Large intestine (tissue), 3 donors: ENCODE data around the gene PXT1. TPM values are rescaled to one million over a fixed set of nuclear protein-coding genes. Genes with fewer than 3 reads are reported as not detected.

Experiments
- DNase-seq, 2 donors: peaks; one replicate each; pipeline versions ENCODE4 v3.0.0 to v3.0.0-alpha.2; 2013
- H3K27ac ChIP-seq: one replicate; pipeline ENCODE4 v1.5.1; 2013; ENCODE audit warnings: low read length
- H3K27me3 ChIP-seq: 2 replicates; pipeline ENCODE4 v1.6.1; 2013; ENCODE audit warnings: low read length; ENCODE audit not compliant: control insufficient read depth, insufficient read depth
- H3K36me3 ChIP-seq: 2 replicates; pipeline ENCODE4 v1.6.1; 2013; ENCODE audit warnings: low read length; ENCODE audit not compliant: control insufficient read depth, insufficient read depth
- H3K4me1 ChIP-seq: one replicate; pipeline ENCODE4 v1.6.1; 2013; ENCODE audit warnings: low read length; ENCODE audit not compliant: control insufficient read depth, insufficient read depth
- H3K4me3 ChIP-seq: one replicate; pipeline ENCODE4 v1.5.1; 2013; ENCODE audit warnings: low read length
- H3K9me3 ChIP-seq: one replicate; pipeline ENCODE4 v1.6.1; 2013; ENCODE audit warnings: mild to moderate bottlenecking, low read depth, low read length, moderate library complexity; ENCODE audit not compliant: control insufficient read depth
- WGBS: methylation state at CpG from one replicate; pipeline ENCODE4 v1.1.5; 2013; ENCODE audit warnings: low lambda C conversion rate; ENCODE audit not compliant: insufficient coverage; 5-methylcytosine and 5-hydroxymethylcytosine counted together
- polyA plus RNA-seq: library from polyadenylated mRNA; unstranded; fragments of 120-200 nt; gene quantifications from one replicate; pipeline ENCODE4 v1.2.1, GENCODE V29; 2013

PXT1 gene
- polyA plus RNA-seq, 1 donor: 0.24 TPM

DNA sequence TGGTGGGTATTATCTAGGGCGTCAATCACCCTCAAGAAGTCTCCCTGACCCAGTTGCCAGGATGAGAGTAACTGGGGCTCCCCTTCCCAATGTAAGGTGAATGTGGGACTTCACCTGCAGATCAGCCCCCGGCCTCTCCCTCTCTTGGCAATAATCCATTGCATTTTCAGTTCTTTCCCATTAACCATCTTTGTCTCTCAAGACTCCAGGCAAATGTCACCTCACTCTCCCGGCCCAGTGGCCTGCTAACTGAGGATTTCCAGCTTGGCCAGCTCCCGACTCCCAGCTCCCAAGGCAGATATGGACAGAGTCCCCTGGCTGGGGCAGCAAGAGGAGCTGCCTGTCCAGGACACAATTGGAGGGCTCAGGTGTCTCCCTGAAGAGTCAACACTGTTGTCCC is 62.5 kb downstream of the PXT1 start:
- WGBS: no CpG with 5 or more reads among the region's 4 CpGs
- no peak for DNase-seq

GRCh38 chr6:36378936-36379335 is 63.7 kb downstream of the PXT1 start:
- Histone ChIP-seq H3K4me1 (no peaks in the 10 kb centered on the region), H3K9me3 (no peaks in the 10 kb centered on the region), H3K4me3 (no peak overlapping the region), H3K27ac (no peak overlapping the region), H3K36me3 (no peaks in the 10 kb centered on the region), H3K27me3 (no peaks in the 10 kb centered on the region)
- no peak for DNase-seq
- WGBS: 93% methylated on average over 3 of the region's 10 CpGs

More for the DNA sequence above, 62.5 kb downstream of the PXT1 start:
- Histone ChIP-seq H3K27ac (no peak overlapping the region), H3K9me3 (no peaks in the 10 kb centered on the region), H3K36me3 (no peaks in the 10 kb centered on the region), H3K4me1 (no peaks in the 10 kb centered on the region), H3K4me3 (no peak overlapping the region), H3K27me3 (no peaks in the 10 kb centered on the region)

GRCh38 chr6:36378243-36378920 is 64.3 kb downstream of the PXT1 start:
- Histone ChIP-seq H3K27ac (no peak overlapping the region), H3K9me3 (no peaks in the 10 kb centered on the region), H3K27me3 (no peaks in the 10 kb centered on the region), H3K4me3 (no peak overlapping the region), H3K4me1 (no peaks in the 10 kb centered on the region), H3K36me3 (no peaks in the 10 kb centered on the region)
- WGBS: 94% methylated on average over 2 of the region's 4 CpGs
- DNase-seq: no peak

GRCh38 chr6:36377594-36377993 is 65.1 kb downstream of the PXT1 start:
- Histone ChIP-seq H3K27ac (no peak overlapping the region), H3K4me3 (no peak overlapping the region), H3K36me3 (no peaks in the 10 kb centered on the region), H3K4me1 (no peaks in the 10 kb centered on the region), H3K9me3 (no peaks in the 10 kb centered on the region), H3K27me3 (no peaks in the 10 kb centered on the region)
- WGBS: no CpG with 5 or more reads among the region's 5 CpGs
- no peak for DNase-seq

- no peaks in the 10 kb centered on the region for H3K9me3 ChIP-seq
- no peaks in the 10 kb centered on the region for H3K27me3 ChIP-seq
- 100% methylated on average over 2 of the region's 8 CpGs for WGBS
- H3K36me3 ChIP-seq: no peaks in the 10 kb centered on the region
- no peak for DNase-seq
- no peaks in the 10 kb centered on the region for H3K4me1 ChIP-seq
- H3K27ac ChIP-seq: no peak overlapping the region
- H3K4me3 ChIP-seq: no peak overlapping the region
These were observed 65.9 kb downstream of the PXT1 start for GRCh38 chr6:36376742-36377141.

- 83% methylated on average over 1 of the region's 8 CpGs for WGBS
These were observed 66.5 kb downstream of the PXT1 start for GRCh38 chr6:36376183-36376582.

GRCh38 chr6:36375644-36376155 is 67.0 kb downstream of the PXT1 start:
- 100% methylated on average over 2 of the region's 20 CpGs for WGBS
- no peaks in the 10 kb centered on the region for H3K9me3 ChIP-seq
- no peak for DNase-seq
- H3K27me3 ChIP-seq: no peaks in the 10 kb centered on the region
- H3K4me3 ChIP-seq: no peak overlapping the region
- H3K36me3 ChIP-seq: no peaks in the 10 kb centered on the region
- H3K27ac ChIP-seq: no peak overlapping the region
- no peaks in the 10 kb centered on the region for H3K4me1 ChIP-seq

More at GRCh38 chr6:36376183-36376582, 66.5 kb downstream of the PXT1 start:
- no peaks in the 10 kb centered on the region for H3K4me1 ChIP-seq
- no peaks in the 10 kb centered on the region for H3K9me3 ChIP-seq
- DNase-seq: no peak
- no peaks in the 10 kb centered on the region for H3K27me3 ChIP-seq
- H3K4me3 ChIP-seq: no peak overlapping the region
- H3K36me3 ChIP-seq: no peaks in the 10 kb centered on the region
- H3K27ac ChIP-seq: no peak overlapping the region

GRCh38 chr6:36374972-36375371 is 67.7 kb downstream of the PXT1 start:
- no peak overlapping the region for H3K27ac ChIP-seq
- WGBS: 100% methylated on average over 3 of the region's 8 CpGs
- no peaks in the 10 kb centered on the region for H3K4me1 ChIP-seq
- no peaks in the 10 kb centered on the region for H3K27me3 ChIP-seq
- no peaks in the 10 kb centered on the region for H3K36me3 ChIP-seq
- H3K4me3 ChIP-seq: no peak overlapping the region
- no peak for DNase-seq
- no peaks in the 10 kb centered on the region for H3K9me3 ChIP-seq

- no peaks in the 10 kb centered on the region for H3K36me3 ChIP-seq
- no peak for DNase-seq
- no peak overlapping the region for H3K4me3 ChIP-seq
- no peaks in the 10 kb centered on the region for H3K9me3 ChIP-seq
- no peaks in the 10 kb centered on the region for H3K27me3 ChIP-seq
- no peak overlapping the region for H3K27ac ChIP-seq
- WGBS: 100% methylated on average over 1 of the region's 4 CpGs
- no peaks in the 10 kb centered on the region for H3K4me1 ChIP-seq
These were observed 68.5 kb downstream of the PXT1 start for GRCh38 chr6:36374194-36374593.

DNA sequence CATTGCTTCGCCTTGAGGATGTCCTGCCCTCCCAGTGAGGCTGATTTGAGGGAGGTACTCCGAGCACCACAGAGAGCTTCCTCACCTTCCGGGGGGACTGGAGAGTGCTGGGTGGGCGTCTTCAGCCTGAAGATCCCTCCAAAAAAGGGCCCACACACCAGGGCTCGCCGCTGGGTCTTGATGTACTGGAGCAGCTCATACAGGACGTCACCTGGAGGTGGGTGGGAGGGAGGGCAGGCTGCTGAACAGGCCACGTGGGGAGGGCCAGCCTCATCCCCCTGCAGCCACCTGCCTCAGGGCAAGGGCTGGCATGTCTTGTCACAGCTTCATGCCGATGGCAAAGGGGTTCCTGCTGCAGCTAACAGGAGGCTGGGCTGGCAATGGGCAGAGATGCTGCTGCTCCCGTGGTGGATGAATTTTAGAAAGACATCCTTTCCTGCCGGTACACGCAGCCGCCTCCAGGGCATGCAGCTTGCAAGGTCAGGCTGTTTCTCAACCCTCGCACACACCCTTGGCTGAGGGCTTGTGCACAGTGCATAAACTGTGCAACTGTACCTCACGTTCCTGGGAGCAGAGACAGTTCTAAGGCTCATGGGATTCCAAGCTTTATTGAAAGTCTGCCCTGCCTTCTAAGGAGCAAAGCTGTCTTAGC is 69.2 kb downstream of the PXT1 start:
- Histone ChIP-seq H3K36me3 (no peaks in the 10 kb centered on the region), H3K27ac (no peak overlapping the region), H3K4me1 (no peaks in the 10 kb centered on the region), H3K9me3 (no peaks in the 10 kb centered on the region), H3K27me3 (no peaks in the 10 kb centered on the region), H3K4me3 (no peak overlapping the region)
- WGBS: no CpG with 5 or more reads among the region's 15 CpGs
- no peak for DNase-seq
